IPS-NIHi11 (cell line): ENCODE data around the gene ZDHHC6.
"Not testable (repeated sequence)": the region's sequence is repeated elsewhere in the genome, so short reads cannot be mapped to it uniquely, and the experiment has no call there.

Source experiments
- DNase-seq: peaks from one replicate; pipeline ENCODE4 v3.0.0; 2012; ENCODE audit warnings: mixed read lengths, low spot score

Gene ZDHHC6

DNA sequence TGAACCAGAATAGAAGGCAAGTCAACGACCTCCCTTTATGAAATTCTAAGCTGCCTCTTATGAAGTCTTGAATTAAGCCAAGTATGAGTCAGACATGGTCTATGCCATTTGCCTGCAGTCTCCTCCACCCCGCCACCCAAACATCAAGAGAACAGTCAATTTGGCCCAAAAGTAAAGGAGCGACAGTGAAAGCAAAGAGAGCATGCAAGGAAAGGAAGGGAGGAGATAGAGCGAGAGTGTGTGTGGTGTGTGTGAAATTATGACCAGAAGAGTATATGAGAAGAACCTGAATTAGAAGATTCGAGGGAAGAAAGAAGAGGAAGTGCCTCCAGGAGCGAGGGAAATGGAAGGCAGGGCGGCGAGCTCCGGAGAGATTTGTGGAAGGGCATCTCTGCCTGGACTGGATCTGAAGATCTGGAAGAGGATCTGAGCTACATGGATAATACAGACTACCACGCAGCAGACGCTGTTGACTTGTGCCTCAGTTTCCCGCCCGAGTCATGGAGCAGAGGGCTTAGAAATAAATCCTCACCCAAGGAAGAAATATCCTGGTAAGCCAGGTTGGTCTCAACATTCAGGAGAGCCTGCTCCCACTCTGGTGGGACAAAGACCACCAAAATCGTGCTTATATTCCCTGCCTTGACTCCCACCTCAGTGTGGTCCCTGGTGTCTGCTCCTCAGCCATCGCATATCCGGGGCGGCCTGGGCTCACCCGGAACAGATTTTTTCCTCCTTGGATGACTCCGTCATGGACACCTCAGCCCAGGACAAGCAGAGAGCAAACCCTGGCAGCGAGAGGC, 459 bp downstream of the ZDHHC6 start:
- DNase-seq: no peak

DNA sequence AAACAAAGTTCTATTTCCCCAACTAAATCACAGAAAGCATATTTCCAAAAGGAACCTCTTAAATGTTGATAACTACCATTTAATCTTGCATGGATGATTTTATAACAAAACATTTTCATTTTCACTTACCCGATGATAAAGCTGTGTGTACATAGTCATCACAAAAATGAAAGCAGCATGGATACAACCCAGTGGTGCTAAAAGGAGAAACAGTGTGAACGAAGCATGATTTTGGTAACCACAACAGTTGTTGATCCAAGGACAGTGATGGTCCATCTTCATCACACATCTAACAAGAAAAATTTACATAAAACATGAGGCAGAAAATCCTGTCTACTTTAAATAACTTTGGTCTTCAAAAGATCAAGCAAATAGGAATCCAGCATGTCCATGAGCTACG, 4.7 kb downstream of the ZDHHC6 start:
- DNase-seq: no peak

DNA sequence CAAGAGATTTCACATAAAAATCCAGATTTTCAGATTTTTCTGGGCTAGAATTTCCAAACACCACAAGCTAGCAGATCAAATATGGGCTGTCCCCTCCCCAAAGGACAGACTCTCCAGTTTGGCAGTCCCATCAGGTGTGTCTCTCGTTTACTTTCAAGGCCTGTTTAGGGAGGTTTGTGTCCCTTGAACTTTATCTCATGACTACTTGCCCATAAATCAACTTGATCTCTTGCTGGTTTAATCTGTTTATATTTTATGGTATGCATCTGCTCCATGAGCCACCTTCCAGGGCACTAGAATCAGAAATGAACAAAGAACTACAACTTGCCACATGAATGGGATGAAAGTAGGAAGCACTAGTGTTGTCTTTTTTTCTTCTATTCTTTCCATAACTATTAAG, 5.2 kb downstream of the ZDHHC6 start:
- DNase-seq: no peak

DNA sequence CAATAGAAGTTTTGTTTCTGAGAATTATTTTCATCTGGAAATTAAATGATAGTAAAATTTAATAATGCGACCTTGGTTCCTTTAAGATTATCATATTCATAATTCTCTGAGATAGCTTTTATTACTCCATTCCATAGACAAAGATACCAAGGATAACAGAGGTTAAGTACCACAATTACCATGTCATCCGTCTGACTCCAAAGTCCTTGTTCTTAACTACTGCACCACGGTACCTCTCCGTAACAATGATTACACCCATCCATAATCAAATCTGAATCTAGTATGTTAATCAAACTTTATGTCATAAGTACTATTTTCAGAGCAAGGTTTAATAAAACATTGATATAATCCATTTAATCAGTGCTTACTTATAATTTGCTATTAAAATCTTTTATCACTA, 8.4 kb downstream of the ZDHHC6 start:
- no peak for DNase-seq

DNA sequence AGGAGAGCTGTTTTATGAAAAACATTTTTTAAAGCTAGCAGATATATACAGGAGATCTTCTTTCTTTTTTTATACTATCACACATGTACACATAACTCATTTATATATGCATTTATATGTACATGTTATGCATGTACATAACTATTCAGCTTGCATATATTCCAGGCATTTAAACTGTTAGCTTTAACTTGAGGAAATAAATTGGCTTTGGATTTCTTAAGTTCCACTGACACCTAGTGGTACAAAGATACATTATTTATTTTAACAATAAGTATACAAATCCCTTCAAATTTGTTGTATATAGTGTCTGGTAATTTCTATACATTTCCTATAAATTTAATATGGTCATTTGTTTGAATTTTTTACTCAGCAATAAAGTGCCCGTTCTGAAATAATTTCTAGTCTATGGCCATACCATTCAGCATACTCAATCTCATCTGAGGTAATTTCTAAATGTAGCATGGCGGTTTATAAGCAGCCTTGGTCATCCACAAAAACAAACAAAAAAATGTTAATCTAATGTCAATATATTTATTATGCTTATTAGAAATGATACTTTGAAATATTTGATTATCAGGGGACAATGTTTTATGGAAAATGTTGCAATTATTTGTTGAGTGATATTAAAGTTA, 11.6 kb downstream of the ZDHHC6 start:
- DNase-seq: no peak

DNA sequence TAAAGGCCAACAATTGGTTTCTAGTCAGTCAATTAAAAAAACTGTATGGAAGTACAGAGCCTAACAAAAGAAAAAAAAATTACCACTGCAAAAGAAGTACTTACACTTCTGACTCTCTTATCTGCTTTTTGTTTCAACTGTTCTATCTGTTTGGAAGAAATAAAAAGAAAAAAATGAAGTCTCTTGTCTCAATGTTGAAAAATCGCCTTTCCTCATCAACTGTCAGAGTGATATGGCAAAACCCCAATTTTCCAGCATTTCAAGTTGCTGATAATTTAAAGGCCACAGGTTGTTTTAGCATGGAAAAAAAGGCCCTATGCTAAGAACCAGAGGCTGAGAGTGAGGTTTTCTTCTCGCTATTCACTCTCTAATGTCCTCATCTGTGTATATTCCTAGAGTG, 13.6 kb downstream of the ZDHHC6 start:
- DNase-seq: no peak

DNA sequence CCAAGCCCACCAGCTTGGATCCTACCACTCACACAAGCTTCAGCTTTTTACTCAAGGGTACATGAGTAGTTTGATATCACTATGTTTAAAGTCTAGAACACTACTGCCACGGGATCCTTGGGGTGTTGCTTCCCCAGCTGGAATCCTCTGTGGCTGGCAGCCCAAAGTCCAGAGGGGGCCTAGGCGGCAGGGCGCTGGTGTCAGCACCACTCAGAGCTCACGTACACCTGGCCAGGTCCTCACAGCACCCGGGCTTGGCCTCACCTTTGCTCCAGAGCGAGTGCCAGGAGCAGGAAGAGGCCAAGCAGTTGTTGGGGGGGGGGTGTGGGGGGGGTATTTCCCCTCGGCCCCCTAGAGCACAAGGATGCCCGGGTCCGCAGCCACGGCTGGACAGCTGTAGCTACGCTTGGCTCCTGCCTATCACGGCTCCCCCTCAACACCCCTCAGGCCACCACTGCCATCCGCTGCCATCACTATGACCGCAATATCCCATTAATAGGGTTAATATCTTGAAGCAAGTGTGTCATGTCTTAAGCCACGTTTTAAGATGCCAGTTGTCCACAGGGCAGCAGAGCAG, 17.0 kb downstream of the ZDHHC6 start:
- DNase-seq: no peak

DNA sequence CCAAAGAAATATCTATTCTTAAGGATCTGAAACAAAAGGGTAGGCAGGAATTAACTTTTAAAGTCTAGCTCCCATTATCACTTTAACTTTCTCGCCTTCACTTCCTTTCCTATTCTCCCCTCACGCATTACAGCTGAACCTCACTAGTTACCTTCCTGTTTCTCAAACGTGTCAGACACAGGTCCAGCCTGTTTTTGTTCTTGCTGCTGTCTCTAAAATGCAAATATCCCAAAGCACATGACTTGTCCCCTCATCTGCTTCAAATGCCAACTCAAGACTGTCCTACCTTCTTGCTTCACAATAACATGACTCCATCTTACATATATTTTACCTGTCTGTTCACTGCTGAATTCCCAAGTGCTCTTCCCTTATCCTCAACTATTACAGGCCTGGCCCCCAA, 17.6 kb downstream of the ZDHHC6 start:
- DNase-seq: no peak

DNA sequence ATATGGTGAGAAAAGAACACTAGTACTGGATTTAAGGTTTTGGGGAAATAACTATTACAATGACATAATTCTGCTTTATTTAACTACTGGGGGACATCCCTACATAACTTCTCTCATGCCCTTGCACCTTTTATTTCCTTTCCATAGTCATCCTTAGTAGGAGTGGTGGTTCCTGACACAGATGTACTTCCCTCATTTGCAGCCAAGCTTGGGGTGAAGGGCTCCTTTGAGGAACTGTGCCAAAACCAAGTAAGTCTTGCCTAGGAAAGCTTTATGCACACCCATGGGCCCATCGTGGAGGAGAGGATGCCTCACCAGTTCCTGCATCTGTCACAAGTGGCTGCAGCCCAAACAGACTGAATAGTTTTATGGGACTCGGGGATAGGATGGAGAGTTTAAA, 20.6 kb downstream of the ZDHHC6 start:
- DNase-seq: no peak

DNA sequence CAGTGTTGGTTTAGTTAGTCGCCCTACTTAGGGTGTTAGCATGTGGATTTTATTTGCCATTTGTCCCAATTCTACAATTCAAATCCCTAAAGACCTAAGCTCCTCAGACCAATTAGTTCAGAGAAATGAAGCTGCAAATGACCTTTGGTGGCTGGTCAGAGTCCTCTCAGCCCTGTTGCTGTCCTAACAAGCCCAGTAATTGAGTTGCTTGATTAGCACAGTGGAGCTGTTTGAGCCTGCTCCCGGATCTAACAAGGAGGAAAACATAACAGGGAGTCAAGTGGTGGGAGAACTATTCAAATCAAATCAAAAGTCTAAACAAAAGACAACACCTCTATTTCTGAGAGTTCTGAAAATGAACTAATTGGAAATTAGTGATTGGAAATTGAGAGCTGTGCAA, 22.1 kb downstream of the ZDHHC6 start:
- no peak for DNase-seq

DNA sequence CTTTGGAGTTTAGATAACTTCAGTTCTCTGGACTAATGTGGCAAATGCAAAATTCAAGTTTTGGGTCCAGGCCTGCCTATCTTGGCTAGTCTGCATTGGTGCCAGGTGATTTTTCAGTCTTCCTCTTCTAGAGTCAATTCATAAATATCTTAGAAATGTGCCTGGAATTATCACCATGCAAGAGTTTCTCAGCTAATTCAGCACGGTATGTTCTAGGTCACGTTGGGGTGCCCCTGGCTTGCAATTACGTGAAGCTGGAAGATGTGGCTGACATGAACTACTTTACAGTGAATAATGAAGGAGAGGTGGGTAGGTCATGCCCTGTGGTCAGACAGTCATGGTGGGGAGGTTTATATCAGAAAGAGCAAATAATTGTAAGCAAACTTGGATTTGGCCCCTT, 25.0 kb downstream of the ZDHHC6 start:
- DNase-seq: no peak

DNA sequence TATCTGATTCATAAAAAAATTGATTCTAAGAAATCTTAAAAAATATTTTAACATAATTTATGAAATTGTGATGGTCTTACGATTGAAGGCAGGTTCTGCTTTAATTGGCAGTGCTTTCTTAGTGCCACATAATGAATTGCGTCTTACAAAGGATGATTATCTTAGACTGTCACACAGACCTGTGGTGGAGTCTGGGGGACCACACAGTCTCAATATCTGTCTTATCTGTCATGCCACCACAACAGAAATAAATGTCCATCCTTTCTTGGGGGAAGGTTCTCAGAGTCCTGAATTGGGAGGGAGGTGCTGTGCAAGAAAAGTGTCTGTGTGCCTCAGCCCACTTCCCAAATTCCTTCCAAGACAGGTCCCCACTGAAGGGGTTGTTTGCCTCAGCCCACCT, 34.0 kb downstream of the ZDHHC6 start:
- DNase-seq: no peak

DNA sequence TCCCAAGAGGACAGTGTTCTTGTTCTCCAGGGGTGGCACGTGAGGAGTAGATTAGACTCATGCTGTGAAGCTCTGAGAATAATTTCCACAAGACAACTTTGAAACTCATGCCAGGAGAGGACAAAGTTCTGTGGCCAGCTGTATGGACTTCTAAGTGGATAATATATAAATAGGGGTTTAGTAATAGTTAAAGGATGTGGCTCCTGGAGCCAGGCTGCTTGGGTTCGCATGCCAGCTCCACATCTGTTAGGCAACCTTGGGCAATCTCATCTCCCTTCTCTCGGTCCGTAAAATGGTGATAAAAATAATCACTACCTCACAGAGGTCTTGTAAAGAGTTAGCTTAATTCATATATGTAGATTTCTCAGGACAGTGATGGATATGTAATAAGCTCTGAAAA, 37.0 kb downstream of the ZDHHC6 start:
- no peak for DNase-seq

DNA sequence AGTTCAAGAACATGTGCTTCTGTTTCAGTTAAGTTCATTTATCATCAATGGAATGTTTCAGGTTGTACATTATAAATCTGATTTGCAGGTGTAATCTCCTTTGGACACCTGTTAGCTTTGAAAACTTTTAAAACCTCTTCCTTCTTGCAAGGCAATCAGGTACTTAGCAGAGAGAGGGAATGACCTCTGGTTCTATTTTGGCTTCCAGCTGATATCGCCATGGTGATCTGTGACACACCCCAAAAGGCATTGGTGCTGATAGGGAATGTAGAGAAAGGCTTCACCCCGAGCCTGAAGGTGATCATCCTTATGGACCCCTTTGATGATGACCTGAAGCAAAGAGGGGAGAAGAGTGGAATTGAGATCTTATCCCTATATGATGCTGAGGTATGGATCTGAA, 37.4 kb downstream of the ZDHHC6 start:
- DNase-seq: no peak

DNA sequence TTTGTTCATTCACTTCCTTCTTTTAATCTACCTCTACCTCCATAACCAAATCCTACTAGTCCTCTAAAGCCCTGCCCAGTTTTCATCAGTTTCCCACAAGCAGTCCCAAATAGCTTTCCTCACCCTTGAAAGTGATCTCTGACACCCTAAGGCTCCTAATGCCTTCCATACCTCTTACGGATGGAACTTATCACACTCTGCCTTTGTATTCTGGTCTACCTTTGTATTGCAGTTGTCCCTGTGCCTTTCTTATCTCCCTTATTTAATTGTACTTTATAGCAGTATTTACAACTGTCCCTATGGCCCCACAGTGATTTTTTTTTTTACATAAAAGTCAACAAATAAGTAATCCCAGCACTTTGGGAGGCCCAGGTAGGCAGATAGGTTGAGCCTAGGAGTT, 39.0 kb downstream of the ZDHHC6 start:
- no peak for DNase-seq

DNA sequence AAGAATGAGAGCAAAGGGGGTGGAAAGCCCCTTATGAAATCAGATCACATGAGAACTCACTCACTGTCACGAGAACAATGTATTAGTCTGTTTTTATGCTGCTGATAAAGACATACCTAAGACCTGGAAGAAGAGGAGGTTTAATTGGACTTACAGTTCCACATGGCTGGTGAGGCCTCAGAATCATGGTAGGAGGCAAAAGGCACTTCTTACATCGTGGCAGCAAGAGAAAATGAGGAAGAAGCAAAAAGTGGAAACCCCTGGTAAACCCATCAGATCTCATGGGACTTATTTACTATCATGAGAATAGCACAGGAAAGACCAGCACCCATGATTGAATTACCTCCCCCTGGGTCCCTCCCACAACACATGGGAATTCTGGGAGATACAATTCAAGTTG, 39.9 kb downstream of the ZDHHC6 start:
- DNase-seq: not testable (repeated sequence)

DNA sequence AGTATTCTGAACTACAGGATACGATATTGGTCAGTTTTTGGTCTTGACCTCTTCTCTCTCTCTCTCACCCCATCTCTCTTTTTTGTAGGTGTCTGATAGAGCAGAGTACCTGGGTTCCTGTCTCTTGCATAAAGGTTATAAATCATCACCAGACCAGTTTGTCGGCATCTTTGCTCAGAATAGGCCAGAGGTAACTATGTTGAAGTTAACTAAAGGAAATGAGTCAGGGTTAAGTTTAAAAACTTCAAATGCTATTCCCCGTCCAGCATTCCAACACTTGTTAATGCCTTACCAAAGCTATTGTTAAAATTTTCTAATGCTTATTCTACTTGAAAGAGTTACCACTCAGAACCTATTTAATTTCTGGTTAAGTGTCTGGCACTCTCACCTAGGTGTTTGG, 42.1 kb downstream of the ZDHHC6 start:
- DNase-seq: no peak

DNA sequence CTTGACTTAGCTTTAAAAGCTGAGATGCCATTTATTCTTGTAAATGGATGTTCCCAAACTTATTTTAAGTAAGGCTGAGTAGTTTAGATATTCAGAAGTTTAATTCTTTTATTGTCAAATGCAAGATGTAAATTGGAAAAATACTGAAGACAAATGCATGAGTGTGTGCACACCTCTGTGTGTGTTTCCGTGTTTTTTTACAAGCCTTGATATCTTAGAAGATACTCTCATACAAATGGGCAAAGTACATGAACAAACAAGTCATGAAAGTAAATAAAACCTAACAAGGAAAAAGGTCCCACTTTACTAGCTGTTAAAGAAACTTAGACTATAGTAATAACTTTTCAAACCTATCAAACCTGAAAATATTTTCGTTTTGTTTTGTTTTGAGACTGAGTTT, 43.8 kb downstream of the ZDHHC6 start:
- no peak for DNase-seq

DNA sequence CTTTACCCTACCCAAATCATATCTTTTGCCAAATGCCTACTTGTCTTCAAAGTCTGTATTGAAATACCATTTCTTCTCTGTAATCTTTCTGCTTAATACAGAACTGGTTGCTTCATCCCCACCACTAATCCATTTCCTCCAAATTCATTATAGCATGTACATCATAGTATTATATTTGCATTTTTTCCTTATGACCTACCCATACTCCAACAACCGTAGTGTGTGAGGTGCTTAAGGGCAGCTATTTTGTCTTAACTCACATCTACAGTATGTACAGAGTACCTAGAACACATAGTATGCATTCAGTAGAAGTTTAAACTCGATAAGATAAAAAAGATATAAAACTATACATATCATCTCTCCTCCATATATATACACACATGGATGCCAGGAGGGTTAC, 49.1 kb downstream of the ZDHHC6 start:
- DNase-seq: no peak

DNA sequence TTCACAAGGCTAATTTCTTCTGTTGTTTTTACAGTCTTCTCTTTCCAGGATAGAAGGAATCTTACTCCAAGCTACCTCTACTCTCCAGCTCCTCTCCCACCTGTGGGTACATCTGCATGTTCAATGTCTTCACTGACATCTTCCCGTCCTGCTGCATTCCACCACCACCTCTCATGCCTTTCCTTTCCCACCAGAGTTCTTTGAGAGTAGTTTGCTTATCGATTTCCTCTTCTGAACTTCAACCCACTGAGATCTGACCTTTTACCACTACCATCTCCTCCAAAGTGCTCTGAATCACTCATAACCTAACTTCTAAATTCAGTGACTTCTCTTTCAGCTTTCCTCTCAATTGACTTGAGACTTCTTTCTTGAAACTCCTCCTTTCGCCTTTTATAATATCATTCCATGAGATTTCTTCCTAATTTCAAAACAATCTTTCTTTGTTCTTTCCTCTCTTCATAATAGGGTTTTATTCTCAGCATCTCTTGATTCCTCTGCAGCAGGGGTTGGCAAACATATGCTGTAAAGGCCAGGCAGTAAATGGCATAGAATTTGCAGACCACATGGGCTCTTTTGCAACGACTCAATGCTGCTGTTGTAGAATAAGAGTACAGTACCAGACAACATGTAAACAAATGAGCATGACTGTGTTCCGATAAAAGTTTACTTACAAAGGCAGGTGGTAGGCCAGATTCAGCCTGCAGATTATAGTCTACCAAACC, 50.7 kb downstream of the ZDHHC6 start:
- no peak for DNase-seq

DNA sequence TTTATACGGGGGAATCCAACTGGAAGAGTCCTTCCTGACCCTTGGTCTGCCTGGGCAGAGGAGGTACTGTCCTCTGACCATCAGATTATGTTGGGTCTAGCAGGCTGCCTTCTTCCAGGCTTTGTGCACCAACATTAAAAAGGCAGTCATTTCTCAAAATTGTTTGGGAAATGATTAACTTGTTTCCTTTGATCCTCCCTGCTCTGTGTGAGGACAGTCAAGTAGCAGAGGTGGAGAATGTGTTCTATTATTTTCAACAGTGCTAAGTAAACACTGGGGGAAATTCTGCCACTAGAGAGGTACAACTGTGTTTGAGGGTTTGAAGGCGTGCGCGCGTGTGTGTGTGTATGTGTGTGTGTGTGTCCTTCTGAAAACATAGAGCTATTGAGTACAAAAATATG, 52.2 kb downstream of the ZDHHC6 start:
- no peak for DNase-seq

DNA sequence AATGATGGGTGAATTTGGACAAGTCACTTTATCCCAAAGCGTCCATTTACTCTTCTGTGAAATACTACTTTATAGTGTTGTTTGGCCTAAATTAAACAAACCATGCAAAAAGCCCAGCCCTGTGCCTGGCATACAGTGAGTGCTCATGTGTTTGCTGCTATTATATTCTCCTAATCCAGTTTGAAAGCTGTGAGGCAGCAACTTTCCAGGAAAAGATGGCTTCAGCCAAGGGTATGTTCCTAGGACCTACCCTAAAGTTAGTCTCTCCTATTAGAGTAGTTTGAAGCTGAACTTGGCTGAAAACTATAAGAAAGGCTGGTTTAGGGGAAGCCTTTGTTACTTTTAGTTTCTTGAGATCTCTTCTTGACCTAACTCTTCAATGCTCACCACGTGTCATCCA, 52.9 kb downstream of the ZDHHC6 start:
- DNase-seq: no peak

DNA sequence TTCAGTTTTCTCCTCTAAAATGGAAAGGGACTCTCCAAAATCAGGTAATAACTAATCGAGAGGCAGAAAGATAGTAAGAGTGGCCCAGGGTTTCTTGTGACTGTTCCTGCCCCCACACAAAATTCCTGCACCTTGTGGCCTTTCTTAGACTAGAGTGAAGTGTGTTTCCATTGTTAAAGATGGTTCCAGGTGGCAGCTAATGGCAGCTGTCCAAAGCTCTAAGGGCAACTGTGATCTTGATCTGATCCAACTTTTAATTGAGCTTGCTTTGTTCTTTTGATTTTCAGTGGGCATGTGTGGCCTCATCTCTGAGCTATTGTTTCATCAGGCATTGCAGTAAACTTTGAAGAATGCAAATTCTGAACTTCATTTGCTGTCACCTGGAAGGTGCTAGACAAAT, 53.4 kb downstream of the ZDHHC6 start:
- no peak for DNase-seq
